Activated T-cell treated with anti-CD3 and anti-CD28 coated beads, Interleukin-2, amount 50 U/mL, for 4 hours (primary cell): ENCODE results near the gene GUCY2D. TPM values are rescaled to one million over a fixed set of nuclear protein-coding genes. Genes with fewer than 3 reads are reported as not detected.
"Not testable (repeated sequence)": the region's sequence is repeated elsewhere in the genome, so short reads cannot be mapped to it uniquely, and the experiment has no call there.

Experiments
- ATAC-seq, 2 donors: fragments of 200-7000 bp; cut with Tn5 transposase; one replicate each; pipeline ENCODE4 v1.10.0; 2021
- DNase-seq: peaks from one replicate; pipeline ENCODE4 v3.0.0-alpha.2; 2020
- H3K27me3 Mint-ChIP-seq: one replicate; pipeline ENCODE4 v1.8.0; 2021; ENCODE audit warnings: low read depth, mixed read lengths
- H3K36me3 Mint-ChIP-seq: one replicate; pipeline ENCODE4 v1.8.0; 2022; ENCODE audit warnings: mixed read lengths; ENCODE audit not compliant: insufficient read depth
- H3K4me1 Mint-ChIP-seq: one replicate; pipeline ENCODE4 v1.8.0; 2021; ENCODE audit warnings: low read depth, mixed read lengths
- H3K4me3 Mint-ChIP-seq: one replicate; pipeline ENCODE4 v1.8.0; 2021; ENCODE audit warnings: mild to moderate bottlenecking, moderate library complexity, mixed read lengths
- H3K9me3 Mint-ChIP-seq: one replicate; pipeline ENCODE4 v1.8.0; 2021; ENCODE audit warnings: mixed read lengths
- total RNA-seq, 3 donors: library from RNA; stranded (reverse); gene quantifications; one replicate each; pipeline ENCODE4 v1.2.1, GENCODE V29; 2021

Gene GUCY2D
- under 1 TPM in 1 of 3 donors, not detected in 2; 0.46 TPM for total RNA-seq

DNA sequence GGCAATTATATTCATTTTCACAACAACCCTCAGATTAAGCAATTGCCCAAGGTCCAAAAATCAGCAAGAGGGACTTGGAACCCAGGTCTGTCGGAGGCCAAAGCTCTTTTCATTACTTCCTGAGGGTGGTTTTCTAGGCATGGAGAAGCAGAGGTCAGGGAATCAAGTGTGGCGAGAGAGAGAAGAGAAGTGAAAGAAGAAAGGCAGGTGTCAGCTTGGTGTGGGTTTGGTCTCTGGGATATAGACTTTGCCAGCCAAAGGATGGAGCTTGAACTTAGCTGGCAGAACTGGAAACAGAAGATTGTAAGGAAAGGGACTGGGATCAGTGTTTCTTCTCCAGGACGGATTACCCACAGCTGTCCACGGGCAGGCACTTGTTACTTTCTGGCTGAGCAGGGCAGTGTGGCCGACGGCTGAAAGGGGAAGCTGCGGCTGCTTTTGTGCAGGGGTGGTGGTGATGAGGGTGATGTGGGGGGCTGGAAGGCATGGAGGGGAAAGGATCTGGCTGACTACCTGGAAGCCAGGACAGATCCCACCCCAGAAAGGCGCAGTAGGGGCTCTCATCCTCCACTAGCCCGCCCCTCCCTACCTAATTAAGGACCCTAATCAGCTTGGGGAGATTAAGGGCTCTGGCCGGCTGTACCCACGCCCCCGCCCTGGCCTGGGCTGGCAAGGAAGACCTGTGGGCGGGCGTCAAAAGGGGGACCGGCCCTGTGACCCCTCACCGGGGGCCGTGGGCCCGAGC, at the start of gene GUCY2D:
Gene GUCY2D, plus strand, starts transcription at position 640 of the 745 bp plus-strand sequence. CDS start 433 bp downstream, outside the sequence.
- H3K4me3 Mint-ChIP-seq: peak within 1 kb of the TSS; percentile 64
- H3K36me3 Mint-ChIP-seq: no peaks in the 10 kb centered on the region
- H3K27me3 Mint-ChIP-seq: peaks cover 46% of the 10 kb centered on the region
- DNase-seq (no peak), ATAC-seq (peak in 1 of 2 donors; percentile 25)
- peaks cover 6% of the 10 kb centered on the region for H3K4me1 Mint-ChIP-seq
- no peaks in the 10 kb centered on the region for H3K9me3 Mint-ChIP-seq

DNA sequence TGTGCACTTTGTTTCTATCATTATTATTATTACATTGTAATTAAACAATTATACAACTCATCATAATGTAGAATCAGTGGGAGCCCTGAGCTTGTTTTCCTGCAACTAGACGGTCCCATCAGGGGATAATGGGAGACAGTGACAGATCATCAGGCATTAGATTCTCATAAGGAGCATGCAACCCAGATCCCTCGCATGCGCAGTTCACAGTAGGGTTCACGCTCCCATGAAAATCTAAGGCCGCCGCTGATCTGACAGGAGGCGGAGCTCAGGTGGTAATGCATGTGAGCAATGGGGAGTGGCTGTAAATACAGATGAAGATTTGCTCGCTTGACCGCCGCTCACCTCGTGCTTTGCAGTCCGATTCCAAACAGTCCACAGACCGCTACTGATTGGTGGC, 49.1 kb upstream of the GUCY2D start:
- H3K4me3 Mint-ChIP-seq, ATAC-seq, H3K27me3 Mint-ChIP-seq, DNase-seq, H3K9me3 Mint-ChIP-seq: not testable (repeated sequence)
- Mint-ChIP-seq H3K4me1 (peaks cover 12% of the 10 kb centered on the region), H3K36me3 (peaks cover 16% of the 10 kb centered on the region)

DNA sequence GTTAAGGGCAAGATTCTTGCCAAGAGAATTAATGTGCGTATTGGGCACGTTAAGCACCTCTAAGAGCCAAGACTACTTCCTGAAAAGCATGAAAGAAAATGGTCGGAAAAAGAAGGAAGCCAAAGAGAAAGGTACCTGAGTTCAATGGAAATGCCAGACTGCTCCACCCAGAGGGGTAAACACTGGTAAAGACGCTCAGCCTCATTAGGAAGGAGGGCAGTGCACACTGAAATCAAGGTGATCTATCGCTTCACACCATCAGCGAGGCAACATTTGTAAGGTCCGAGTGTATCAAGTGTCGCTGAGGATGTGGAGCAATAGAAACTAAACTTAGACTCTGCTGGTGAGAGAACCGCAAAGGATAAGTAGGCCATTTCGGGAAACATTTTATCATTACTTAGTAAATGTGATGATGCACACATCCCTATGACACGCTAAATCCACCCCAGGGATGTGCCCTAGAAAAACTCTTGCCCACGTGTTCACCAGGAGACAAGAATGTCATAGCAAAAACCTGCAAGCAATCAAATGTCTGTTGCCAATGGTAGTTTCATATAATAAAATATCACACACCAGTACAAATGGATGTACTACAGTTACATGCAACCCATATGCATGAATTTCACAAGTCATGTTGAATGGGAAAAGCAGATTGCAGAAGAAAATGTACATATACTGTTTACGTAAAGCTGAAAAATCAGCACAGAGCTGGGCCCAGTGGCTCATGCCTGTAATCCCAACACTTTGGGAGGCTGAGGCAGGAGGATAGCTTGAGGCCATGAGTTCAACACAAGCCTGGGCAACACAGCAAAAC, 46.8 kb upstream of the GUCY2D start:
- DNase-seq: no peak
- no peaks in the 10 kb centered on the region for H3K36me3 Mint-ChIP-seq
- peaks cover 9% of the 10 kb centered on the region for H3K4me1 Mint-ChIP-seq
- H3K27me3 Mint-ChIP-seq: peaks cover 8% of the 10 kb centered on the region
- H3K9me3 Mint-ChIP-seq: no peaks in the 10 kb centered on the region
- H3K4me3 Mint-ChIP-seq: no peak overlapping the region
- no peak for ATAC-seq

DNA sequence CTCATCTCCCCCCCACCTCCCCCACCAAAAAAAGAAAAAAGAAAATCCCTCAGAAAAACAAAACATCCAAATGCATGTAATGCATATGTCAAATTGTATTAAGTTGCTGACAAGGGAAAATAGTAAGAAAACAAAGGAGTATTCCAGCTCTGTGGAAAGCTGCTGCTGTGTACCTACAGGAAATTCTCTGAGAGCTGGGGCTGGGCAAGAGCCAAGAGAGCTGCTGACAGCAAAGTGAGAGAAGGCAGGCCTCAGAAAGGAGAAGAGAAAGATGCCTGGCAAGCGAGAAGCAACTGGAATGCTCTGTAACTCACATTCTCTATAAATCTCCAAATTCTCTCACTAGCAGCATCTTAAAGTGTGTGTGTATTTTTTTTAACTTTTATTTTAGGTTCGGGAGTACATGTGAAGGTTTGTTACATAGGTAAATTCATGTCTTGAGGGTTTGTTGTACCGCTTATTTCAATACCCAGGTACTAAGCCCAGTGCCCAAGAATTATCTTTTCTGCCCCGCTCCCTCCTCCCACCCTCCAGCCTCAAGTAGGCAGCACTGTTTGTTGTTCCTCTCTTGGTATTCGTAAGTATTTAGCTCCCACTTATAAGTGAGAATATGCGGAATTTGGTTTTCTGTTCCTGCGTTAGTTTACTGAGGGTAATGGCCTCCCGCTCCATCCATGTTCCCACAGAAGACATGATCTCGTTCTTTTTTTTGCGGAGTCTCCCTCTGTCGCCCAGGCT, 46.0 kb upstream of the GUCY2D start:
- Mint-ChIP-seq H3K4me1 (peaks cover 5% of the 10 kb centered on the region), H3K27me3 (peaks cover 11% of the 10 kb centered on the region), H3K9me3 (no peaks in the 10 kb centered on the region), H3K4me3 (no peak overlapping the region), H3K36me3 (no peaks in the 10 kb centered on the region)
- ATAC-seq: no peak
- DNase-seq: no peak

GRCh38 chr17:7959503-7960253, 42.7 kb upstream of the GUCY2D start:
- peaks cover 11% of the 10 kb centered on the region for H3K27me3 Mint-ChIP-seq
- no peaks in the 10 kb centered on the region for H3K4me1 Mint-ChIP-seq
- ATAC-seq: no peak
- DNase-seq: no peak
- H3K4me3 Mint-ChIP-seq: no peak overlapping the region
- no peaks in the 10 kb centered on the region for H3K36me3 Mint-ChIP-seq
- H3K9me3 Mint-ChIP-seq: no peaks in the 10 kb centered on the region

DNA sequence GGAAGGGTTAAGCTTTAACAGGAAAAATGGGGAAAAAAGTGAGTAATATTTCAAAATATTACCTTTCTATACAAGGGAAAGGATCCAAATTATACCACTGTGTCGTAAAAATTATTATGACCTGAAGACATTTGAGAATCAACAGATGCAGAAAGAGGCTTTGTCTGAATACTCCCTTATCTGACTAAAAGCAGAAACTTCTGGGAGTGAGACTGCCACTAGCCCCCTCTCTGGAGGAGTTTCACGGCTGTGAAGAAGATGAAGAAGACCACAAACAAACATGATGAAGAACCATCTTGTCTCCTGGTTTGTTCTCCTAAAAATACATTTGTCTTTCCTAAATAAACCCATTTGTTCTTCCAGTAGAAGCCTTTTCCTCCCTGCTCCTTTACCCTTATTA, 41.0 kb upstream of the GUCY2D start:
- Mint-ChIP-seq H3K4me3 (no peak overlapping the region), H3K9me3 (no peaks in the 10 kb centered on the region), H3K4me1 (no peaks in the 10 kb centered on the region), H3K36me3 (no peaks in the 10 kb centered on the region), H3K27me3 (peaks cover 11% of the 10 kb centered on the region)
- DNase-seq (no peak), ATAC-seq (no peak)

GRCh38 chr17:7967751-7968150, 34.7 kb upstream of the GUCY2D start:
- Mint-ChIP-seq H3K36me3 (no peaks in the 10 kb centered on the region), H3K9me3 (no peaks in the 10 kb centered on the region), H3K4me1 (no peaks in the 10 kb centered on the region), H3K4me3 (no peak overlapping the region), H3K27me3 (peaks cover 7% of the 10 kb centered on the region)
- ATAC-seq: no peak
- no peak for DNase-seq

DNA sequence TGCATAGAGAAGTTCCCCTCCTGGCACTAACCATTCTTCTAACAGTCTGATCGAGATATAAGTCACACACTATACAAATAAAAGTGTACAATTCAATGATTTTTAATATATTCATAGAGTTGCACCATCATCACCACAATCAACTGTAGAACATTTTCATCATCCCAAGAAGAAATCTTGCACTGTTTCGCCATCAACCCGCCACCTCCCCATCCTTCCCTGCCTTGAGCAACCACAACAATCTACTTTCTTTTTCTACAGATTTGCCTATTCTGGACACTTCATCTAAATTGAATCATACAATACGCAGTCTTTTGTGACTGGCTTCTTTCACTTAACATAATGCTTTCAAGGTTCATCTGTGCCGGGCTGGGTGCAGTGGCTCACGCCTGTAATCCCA, 33.0 kb upstream of the GUCY2D start:
- H3K36me3 Mint-ChIP-seq: peaks cover under 1% of the 10 kb centered on the region
- H3K27me3 Mint-ChIP-seq: peaks cover 9% of the 10 kb centered on the region
- peaks cover 3% of the 10 kb centered on the region for H3K9me3 Mint-ChIP-seq
- H3K4me1 Mint-ChIP-seq: no peaks in the 10 kb centered on the region
- no peak overlapping the region for H3K4me3 Mint-ChIP-seq
- no peak for DNase-seq
- ATAC-seq: no peak

DNA sequence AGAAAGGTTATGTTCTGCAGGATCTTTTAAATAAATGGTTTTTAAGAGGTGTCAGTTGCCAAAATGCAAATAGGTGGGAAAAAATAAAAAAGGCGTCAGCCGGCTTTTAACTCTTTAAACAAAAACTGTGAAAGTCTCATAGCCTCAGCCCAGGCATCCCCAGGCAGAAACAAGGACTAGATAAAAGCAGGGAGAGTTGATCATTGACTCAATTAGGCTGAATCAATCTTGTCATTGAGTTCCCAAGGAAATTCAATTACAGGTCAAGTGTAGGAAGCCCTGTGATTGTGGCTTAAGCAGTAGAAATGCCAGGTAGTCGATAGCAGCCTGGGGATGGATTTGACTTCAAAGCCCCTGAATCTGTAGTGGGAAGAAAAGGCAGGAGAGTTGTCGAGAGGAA, 30.8 kb upstream of the GUCY2D start:
- peaks cover 1% of the 10 kb centered on the region for H3K36me3 Mint-ChIP-seq
- ATAC-seq: no peak

DNA sequence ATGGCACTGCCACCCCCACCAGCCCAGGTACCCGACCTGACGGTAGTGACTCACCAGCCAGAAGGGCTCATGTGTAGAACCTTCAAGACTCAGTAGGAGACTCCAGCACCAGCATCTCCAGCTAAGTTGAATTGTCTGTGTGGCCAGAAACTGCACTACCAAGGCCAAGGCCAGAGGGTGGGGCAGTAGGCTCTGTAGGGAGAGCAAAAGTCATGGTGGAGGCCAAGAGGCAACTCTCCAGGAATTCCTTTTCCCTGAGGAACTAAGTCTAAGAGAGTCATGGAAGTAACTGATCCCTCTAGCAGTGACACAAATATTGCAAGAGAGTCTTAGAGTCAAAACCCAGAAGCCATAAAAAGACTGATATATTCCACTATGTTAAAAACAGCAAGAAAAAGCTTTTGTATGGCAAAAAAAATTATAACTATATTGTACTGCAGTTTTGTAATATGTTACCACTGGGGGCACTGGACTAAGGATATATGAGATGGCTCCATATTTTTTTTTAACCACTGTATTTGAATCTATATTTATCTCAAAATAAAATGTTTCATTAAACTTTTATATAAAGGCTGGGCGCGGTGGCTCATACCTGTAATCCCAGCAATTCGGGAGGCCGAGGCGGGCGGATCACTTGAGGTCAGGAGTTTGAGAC, 30.2 kb upstream of the GUCY2D start:
- ATAC-seq: no peak
- H3K4me3 Mint-ChIP-seq: no peak overlapping the region
- no peaks in the 10 kb centered on the region for H3K4me1 Mint-ChIP-seq
- H3K9me3 Mint-ChIP-seq: peaks cover 12% of the 10 kb centered on the region
- peaks cover 1% of the 10 kb centered on the region for H3K36me3 Mint-ChIP-seq
- peaks cover 14% of the 10 kb centered on the region for H3K27me3 Mint-ChIP-seq
- DNase-seq: no peak

More for the DNA sequence above, 30.8 kb upstream of the GUCY2D start:
- Mint-ChIP-seq H3K4me3 (no peak overlapping the region), H3K4me1 (no peaks in the 10 kb centered on the region), H3K27me3 (peaks cover 11% of the 10 kb centered on the region), H3K9me3 (peaks cover 12% of the 10 kb centered on the region)
- no peak for DNase-seq

DNA sequence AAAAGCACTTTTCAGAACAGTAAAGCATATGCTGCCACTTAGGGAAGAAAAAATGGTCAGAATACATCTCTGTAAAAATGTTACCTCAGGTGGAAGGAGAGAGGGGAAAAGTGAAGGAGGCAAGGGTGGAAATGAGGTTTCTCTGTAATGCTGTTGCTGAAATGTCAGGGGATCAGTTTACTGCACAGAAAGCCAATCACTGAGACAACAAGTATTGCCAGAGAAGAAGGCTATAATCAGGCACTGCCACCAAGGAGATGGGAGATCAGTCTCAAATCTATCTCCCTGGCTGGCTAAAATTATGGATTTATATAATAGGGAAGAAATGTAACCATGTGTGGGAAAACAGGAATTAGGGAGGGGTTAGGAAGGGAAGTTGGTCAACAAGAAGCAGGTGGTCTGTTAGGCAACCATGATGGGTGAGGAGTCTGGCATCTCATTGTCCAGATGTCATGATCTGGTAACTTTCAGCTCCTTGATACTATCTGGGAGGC, 27.7 kb upstream of the GUCY2D start:
- peaks cover 19% of the 10 kb centered on the region for H3K27me3 Mint-ChIP-seq
- no peak for ATAC-seq
- peaks cover 1% of the 10 kb centered on the region for H3K36me3 Mint-ChIP-seq
- H3K9me3 Mint-ChIP-seq: peaks cover 12% of the 10 kb centered on the region
- peaks cover 2% of the 10 kb centered on the region for H3K4me1 Mint-ChIP-seq
- no peak for DNase-seq
- no peak overlapping the region for H3K4me3 Mint-ChIP-seq

- no peak for DNase-seq
- ATAC-seq: no peak
- Mint-ChIP-seq H3K4me1 (peaks cover 2% of the 10 kb centered on the region), H3K27me3 (peaks cover 21% of the 10 kb centered on the region), H3K36me3 (peaks cover 1% of the 10 kb centered on the region), H3K4me3 (no peak overlapping the region), H3K9me3 (peaks cover 12% of the 10 kb centered on the region)
Measured at GRCh38 chr17:7977039-7977438, 25.4 kb upstream of the GUCY2D start.

DNA sequence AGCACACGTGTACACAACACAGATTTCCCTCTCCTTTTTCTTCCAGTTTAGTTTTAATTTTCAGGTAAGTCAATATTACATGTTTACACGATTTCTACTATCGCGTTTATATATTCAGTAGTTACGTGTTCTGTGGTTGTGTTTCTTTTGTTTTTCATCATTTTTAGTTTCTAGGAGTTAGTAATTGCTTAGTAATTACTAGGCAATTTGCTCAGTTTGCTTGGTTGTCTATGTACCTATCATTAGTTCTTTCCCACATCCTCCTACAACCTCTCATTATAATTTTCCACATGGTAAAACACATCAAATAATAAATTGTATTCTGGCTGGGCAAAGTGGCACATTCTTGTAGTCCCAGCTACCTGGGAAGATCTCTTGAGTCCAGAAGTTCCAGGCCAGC, 24.6 kb upstream of the GUCY2D start:
- no peak for DNase-seq
- Mint-ChIP-seq H3K27me3 (peaks cover 26% of the 10 kb centered on the region), H3K36me3 (peaks cover 1% of the 10 kb centered on the region), H3K4me3 (no peak overlapping the region), H3K4me1 (peaks cover 2% of the 10 kb centered on the region), H3K9me3 (peaks cover 12% of the 10 kb centered on the region)
- ATAC-seq: no peak
